Hematopoietic multipotent progenitor cell treated with erythropoietin and hydrocortisone succinate and interleukin-3 and kit ligand, for 6 days (in vitro differentiated cells): ENCODE data around the gene DHX29.

ENCODE experiments used
- DNase-seq: peaks from one replicate; pipeline ENCODE4 v3.0.0-alpha.2; 2015

DHX29 gene

GRCh38 chr5:55308254-55308836 is 851 bp upstream of the DHX29 start:
- DNase-seq: peak; percentile 66

- peak; percentile 51 for DNase-seq
These were observed 682 bp downstream of the DHX29 start for GRCh38 chr5:55306641-55307382.

- DNase-seq: no peak
These were observed 2.1 kb downstream of the DHX29 start for GRCh38 chr5:55305345-55305744.

GRCh38 chr5:55304584-55304983 is 2.9 kb downstream of the DHX29 start:
- no peak for DNase-seq

- DNase-seq: peak; percentile 38
These were observed 4.2 kb downstream of the DHX29 start for GRCh38 chr5:55303238-55303690.

- no peak for DNase-seq
These were observed 6.6 kb downstream of the DHX29 start for GRCh38 chr5:55300890-55301289.

GRCh38 chr5:55294935-55295334 is 12.6 kb downstream of the DHX29 start:
- no peak for DNase-seq

GRCh38 chr5:55290991-55291390 is 16.5 kb downstream of the DHX29 start:
- no peak for DNase-seq

GRCh38 chr5:55289808-55290207 is 17.7 kb downstream of the DHX29 start:
- no peak for DNase-seq

- DNase-seq: peak; percentile 50
These were observed 21.0 kb downstream of the DHX29 start for GRCh38 chr5:55286411-55286933.

GRCh38 chr5:55278778-55279177 is 28.7 kb downstream of the DHX29 start:
- no peak for DNase-seq

- no peak for DNase-seq
These were observed 30.7 kb downstream of the DHX29 start for GRCh38 chr5:55276771-55277170.

GRCh38 chr5:55258339-55258738 is 49.2 kb downstream of the DHX29 start:
- no peak for DNase-seq

- DNase-seq: no peak
These were observed 52.7 kb downstream of the DHX29 start for GRCh38 chr5:55254802-55255201.

GRCh38 chr5:55250064-55250463 is 57.4 kb downstream of the DHX29 start:
- DNase-seq: no peak

GRCh38 chr5:55241746-55242145 is 65.7 kb downstream of the DHX29 start:
- no peak for DNase-seq

- DNase-seq: no peak
These were observed 70.7 kb downstream of the DHX29 start for GRCh38 chr5:55236800-55237199.

GRCh38 chr5:55234121-55234700 is 73.3 kb downstream of the DHX29 start:
- DNase-seq: peak; percentile 23

- peak; percentile 75 for DNase-seq
These were observed 74.2 kb downstream of the DHX29 start, which contains the start of gene CCNO for GRCh38 chr5:55232985-55233928. Gene CCNO, minus strand, starts transcription at chr5:55233608. Its CDS starts 85 bp downstream, at chr5:55233523.

GRCh38 chr5:55232271-55232984 is 75.1 kb downstream of the DHX29 start:
- peak; percentile 19 for DNase-seq

- DNase-seq: no peak
These were observed 75.6 kb downstream of the DHX29 start for GRCh38 chr5:55231919-55232270.
